ENCODE results near the gene KRT85. TPM values are rescaled to one million over a fixed set of nuclear protein-coding genes. Genes with fewer than 3 reads are reported as not detected.

The KRT85 gene
- total RNA-seq, 1 donor from 2014 or later: not detected

DNA sequence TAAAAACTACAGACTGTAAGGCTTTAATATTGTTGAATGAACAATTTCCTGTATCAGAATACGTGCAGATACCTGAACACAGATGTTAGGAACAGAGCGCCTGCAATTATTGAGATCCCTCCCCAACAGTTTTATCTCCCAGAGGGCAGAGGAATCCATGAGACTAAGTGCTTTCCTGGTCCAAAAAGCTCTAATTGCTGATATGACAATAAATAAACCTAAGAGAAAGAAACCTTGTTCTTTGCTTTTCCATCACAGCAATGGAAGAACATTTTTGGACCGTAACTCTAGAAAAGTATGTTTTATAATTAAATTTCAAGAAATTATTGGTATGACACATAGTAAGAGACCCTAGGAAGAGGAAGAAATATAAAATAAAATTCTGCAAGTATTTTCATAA, 33.1 kb downstream of the KRT85 start:
- DNase-seq (no peak), ATAC-seq (ENCODE audit: low read depth) (no peak)
- intact Hi-C loops (cut with micrococcal nuclease): no loop called here
- Mint-ChIP-seq H3K4me3 (no peak overlapping the region), H3K36me3 (ENCODE audit: low read depth) (no peaks in the 10 kb centered on the region), H3K4me1 (no peaks in the 10 kb centered on the region), H3K9me3 (peaks cover 4% of the 10 kb centered on the region), H3K27ac (no peak overlapping the region), H3K27me3 (peaks cover 11% of the 10 kb centered on the region)
- POLR2A ChIA-PET: no interaction called here
- CTCF ChIA-PET: no interaction called here
- TF ChIP-seq, protein P1, sequence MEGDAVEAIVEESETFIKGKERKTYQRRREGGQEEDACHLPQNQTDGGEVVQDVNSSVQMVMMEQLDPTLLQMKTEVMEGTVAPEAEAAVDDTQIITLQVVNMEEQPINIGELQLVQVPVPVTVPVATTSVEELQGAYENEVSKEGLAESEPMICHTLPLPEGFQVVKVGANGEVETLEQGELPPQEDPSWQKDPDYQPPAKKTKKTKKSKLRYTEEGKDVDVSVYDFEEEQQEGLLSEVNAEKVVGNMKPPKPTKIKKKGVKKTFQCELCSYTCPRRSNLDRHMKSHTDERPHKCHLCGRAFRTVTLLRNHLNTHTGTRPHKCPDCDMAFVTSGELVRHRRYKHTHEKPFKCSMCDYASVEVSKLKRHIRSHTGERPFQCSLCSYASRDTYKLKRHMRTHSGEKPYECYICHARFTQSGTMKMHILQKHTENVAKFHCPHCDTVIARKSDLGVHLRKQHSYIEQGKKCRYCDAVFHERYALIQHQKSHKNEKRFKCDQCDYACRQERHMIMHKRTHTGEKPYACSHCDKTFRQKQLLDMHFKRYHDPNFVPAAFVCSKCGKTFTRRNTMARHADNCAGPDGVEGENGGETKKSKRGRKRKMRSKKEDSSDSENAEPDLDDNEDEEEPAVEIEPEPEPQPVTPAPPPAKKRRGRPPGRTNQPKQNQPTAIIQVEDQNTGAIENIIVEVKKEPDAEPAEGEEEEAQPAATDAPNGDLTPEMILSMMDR (IDR thresholded peaks at IDR 0.05): no peak

DNA sequence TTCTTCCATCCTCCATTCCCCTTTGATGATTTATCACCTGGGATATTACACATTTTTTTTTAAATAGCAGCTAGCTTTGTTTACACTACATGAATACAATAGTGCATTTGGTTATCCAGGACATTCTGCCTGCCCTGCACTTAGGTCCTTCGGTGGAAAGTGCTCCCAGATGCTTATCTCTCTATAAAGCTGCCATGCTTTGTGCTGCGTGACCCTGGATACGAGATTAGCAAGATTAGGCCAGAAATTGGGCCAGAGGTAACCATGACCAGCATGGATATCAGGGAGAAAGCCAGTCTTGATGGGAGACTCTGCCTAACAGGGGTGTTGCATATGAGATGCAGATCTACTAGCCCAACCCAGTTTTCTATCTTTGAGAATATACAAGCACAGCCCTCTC, 34.0 kb downstream of the KRT85 start:
- H3K9me3 Mint-ChIP-seq: peaks cover 4% of the 10 kb centered on the region
- TF ChIP-seq, protein P1 (IDR thresholded peaks at IDR 0.05): no peak
- no peak overlapping the region for H3K4me3 Mint-ChIP-seq
- ChIA-PET CTCF (no interaction called here), POLR2A (interaction anchor here (0.6 kb wide), 1 partner anchor 116 kb away, joined by 3 read pairs; no protein-coding TSS in a partner anchor)
- H3K36me3 Mint-ChIP-seq (ENCODE audit: low read depth): no peaks in the 10 kb centered on the region
- intact Hi-C loops (cut with micrococcal nuclease): no loop called here
- no peak for DNase-seq
- no peak for ATAC-seq (ENCODE audit: low read depth)
- no peaks in the 10 kb centered on the region for H3K4me1 Mint-ChIP-seq
- H3K27me3 Mint-ChIP-seq: peaks cover 9% of the 10 kb centered on the region
- H3K27ac Mint-ChIP-seq: no peak overlapping the region

DNA sequence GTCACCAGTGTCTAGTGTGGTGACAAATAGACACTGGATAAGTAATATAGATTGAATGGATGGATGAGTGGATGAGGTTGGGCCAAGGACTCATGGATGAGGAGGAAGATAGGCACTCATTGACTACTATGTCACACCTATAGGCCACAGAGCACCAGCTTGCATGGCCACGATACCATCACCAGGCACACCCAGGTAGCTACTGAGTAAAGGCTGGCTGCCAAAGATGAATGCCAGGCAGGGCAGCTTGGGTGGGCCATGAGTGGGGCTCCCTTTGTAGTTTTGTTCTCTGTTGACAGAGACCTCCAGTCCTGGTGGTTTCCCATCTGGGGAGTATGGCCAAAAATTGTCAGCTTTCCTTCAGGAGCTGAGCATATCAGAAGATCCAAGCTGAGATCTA, 34.9 kb downstream of the KRT85 start:
- TF ChIP-seq, protein P1 (IDR thresholded peaks at IDR 0.05): no peak
- Mint-ChIP-seq H3K27me3 (peaks cover 12% of the 10 kb centered on the region), H3K9me3 (peaks cover 4% of the 10 kb centered on the region), H3K27ac (no peak overlapping the region), H3K4me3 (no peak overlapping the region), H3K4me1 (peaks cover under 1% of the 10 kb centered on the region), H3K36me3 (ENCODE audit: low read depth) (no peaks in the 10 kb centered on the region)
- ChIA-PET CTCF (no interaction called here), POLR2A (no interaction called here)
- ATAC-seq (ENCODE audit: low read depth) (no peak), DNase-seq (no peak)
- intact Hi-C loops (cut with micrococcal nuclease): no loop called here

DNA sequence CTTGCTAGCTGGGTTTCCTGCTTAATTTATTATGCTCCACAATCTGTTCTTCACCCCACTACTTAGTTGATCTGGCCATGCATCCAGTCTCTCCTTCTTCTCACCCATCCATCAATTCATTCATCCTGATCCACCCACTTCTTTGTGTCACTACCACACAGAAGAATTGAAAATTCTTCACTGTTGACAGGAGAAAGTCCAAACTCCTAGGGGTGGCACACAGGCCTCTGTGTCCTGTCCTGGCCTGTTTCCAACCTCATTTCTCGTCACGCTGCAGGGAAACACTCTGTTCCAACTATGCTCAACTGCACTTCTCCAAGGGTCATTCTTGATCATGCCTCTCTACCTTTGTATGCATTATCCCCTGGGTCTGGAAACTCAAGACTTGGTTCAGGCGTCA, 35.4 kb downstream of the KRT85 start:
- POLR2A ChIA-PET: no interaction called here
- no peak for ATAC-seq (ENCODE audit: low read depth)
- TF ChIP-seq, protein P1 (IDR thresholded peaks at IDR 0.05): no peak
- intact Hi-C loops (cut with micrococcal nuclease): no loop called here
- H3K9me3 Mint-ChIP-seq: peaks cover 4% of the 10 kb centered on the region
- H3K36me3 Mint-ChIP-seq (ENCODE audit: low read depth): no peaks in the 10 kb centered on the region
- peaks cover 1% of the 10 kb centered on the region for H3K4me1 Mint-ChIP-seq
- H3K27me3 Mint-ChIP-seq: peaks cover 13% of the 10 kb centered on the region
- H3K27ac Mint-ChIP-seq: no peak overlapping the region
- H3K4me3 Mint-ChIP-seq: no peak overlapping the region
- CTCF ChIA-PET: no interaction called here
- no peak for DNase-seq

DNA sequence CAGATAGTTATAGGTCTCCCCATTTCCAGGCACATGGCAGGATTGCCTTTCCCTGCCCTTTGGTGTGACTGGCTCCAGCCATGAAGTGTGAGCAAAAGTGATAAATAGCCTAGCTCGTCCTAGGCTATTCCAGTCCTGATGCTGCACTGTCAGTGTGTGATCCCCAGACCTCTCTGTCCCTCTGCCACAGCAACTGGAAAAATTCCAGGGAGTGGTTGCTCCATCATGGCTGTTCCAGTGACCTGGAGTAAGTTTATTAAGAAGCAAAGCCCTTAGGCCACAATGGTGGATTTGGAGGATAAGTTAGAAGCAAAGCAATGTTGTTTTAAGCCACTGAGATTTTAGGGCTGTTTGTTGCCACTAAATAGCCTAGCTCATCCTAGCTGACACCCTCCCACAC, 36.2 kb downstream of the KRT85 start:
- H3K9me3 Mint-ChIP-seq: no peaks in the 10 kb centered on the region
- CTCF ChIA-PET: no interaction called here
- H3K4me1 Mint-ChIP-seq: peaks cover 1% of the 10 kb centered on the region
- H3K4me3 Mint-ChIP-seq: no peak overlapping the region
- intact Hi-C loops (cut with micrococcal nuclease): no loop called here
- DNase-seq (no peak), ATAC-seq (ENCODE audit: low read depth) (no peak)
- TF ChIP-seq, protein P1 (IDR thresholded peaks at IDR 0.05): no peak
- H3K27me3 Mint-ChIP-seq: peaks cover 15% of the 10 kb centered on the region
- no peak overlapping the region for H3K27ac Mint-ChIP-seq
- H3K36me3 Mint-ChIP-seq (ENCODE audit: low read depth): no peaks in the 10 kb centered on the region
- POLR2A ChIA-PET: interaction anchor here (0.6 kb wide), 1 partner anchor 247 kb away, joined by 8 read pairs; no protein-coding TSS in a partner anchor

Data from activated B cell treated with CpG ODN at 0.5 μM for 24 hours (primary cell).